Measurements from ENCODE around the gene RHEB.
A peak's percentile ranks its signal among the peaks of the same experiment; 100 is the strongest.

Gene RHEB

GRCh38 chr7:151448261-151449252 is 71.1 kb downstream of the RHEB start:
- peak; percentile 86 for DNase-seq (ENCODE audit: low spot score)

- no peak for DNase-seq (ENCODE audit: low spot score)
Measured at GRCh38 chr7:151447901-151448260, 71.8 kb downstream of the RHEB start.

DNA sequence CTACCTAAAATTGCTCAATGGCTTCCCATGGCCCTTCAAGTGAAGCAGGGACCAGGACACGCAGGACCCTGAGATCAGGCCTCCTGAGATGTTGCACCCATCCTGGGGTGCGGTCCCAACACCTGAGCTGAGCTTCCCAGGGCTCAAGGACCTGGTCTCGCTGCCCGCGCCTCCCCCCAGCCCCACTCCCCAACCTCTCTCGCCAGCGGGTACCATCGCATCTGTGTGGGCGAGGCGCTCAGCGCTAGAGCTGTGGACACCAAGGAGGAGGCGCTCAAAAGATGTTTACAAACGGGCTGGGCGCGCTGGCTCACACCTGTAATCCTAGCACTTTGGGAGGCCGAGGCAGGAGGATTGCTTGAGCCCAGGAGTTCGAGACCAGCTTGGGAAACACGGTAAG is 72.4 kb downstream of the RHEB start:
- DNase-seq (ENCODE audit: low spot score) = no peak

GRCh38 chr7:151446412-151446811 is 73.3 kb downstream of the RHEB start:
- no peak for DNase-seq (ENCODE audit: low spot score)

DNA sequence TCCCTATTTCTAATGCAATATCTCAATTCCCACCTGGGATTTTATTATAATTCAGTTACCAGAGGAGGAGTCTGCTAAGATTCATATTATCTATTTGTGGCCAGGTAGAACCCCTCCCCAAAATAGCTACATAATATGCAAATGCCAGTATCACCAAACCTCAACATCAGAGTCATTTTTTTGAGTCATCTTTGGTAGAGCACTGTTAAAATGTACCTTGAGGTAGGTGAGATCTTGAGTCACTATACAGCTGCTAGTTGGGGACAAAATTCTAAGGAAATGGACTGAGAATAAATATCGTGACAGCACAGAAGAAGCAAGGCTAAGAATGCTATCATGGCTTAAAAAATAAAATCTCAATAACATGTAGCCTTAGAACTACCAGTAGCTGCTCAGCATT is 75.1 kb downstream of the RHEB start:
- DNase-seq (ENCODE audit: low spot score) = no peak

DNA sequence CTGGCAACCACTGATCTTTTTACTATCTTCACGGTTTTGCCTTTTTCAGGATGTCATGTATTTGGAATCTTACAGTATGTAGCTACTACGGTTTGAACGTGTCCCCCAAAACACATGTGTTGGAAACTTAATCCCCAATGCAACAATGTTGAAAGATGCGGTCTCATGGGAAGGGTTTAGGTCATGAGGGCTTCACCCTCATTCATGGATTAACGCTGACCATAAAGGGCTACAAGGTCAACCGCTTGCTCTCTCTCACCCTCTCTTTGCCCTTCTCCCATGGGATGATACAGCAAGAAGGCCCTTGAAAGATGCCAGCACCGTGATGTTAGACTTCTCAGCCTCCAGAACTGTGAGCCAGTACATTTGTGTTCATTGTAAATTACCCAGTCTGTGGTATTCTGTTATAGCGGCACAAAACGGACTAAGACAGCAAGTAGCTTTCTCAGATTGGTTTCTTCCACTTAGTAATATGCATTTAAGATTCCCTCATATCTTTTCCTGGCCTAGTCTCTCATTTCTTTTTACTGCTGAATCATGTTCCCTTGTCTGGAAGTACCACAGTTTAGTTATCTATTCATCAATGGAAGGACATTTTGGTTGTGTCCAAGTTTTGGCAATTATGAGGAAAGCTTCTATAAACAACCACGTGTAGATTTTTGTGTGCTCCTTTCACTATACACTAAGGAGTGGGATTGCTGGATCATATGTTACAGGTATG is 76.8 kb downstream of the RHEB start:
- no peak for DNase-seq (ENCODE audit: low spot score)

GRCh38 chr7:151440799-151441445 is 78.8 kb downstream of the RHEB start:
- DNase-seq (ENCODE audit: low spot score) = no peak

DNA sequence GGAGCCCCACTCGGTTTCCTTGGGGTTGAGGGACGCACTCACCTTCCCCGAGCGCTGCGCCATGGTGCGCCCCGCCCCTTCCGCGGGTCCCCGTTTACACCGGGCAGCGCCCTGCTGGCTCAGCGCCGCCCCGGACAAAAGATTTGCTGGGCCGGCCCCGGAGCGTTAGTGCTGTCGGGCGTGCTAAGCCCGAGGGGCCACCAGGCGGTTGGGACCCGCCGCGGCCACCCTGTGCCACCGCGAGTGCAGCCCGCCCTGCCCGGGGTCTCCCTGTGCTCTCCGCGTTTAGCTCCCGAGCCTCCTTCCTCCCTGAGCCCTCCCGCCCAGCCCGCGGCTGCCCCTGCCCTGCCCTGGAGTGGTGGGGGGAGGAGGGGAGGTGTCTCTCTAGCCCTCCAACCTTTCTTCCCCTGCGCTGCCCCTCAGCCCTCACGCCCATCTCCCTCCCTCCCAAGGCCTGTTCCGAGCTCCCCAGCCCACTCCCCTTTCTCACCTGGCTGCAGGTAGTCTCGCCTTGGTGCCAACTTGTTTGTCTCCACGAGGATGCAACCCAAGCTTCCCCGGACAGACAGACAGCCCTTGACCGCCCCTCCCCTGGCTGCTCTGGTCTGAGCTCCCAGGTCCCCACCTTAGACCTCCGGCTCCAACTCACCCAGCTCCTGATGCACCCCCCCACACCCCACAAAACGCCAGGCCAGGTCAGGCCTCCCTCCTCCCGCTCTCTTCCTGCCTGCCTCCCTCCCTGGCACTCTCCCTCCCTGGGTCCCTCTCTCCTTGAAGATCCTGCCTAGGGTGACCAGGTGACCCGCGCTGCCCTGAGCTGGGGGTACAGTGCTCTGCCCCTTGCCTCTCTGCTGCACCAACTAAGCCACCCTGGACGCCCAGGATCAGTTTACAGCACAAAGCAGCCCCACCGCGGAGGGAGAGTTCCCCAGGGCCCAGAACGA is 79.6 kb downstream of the RHEB start, which contains the start of gene CRYGN:
Gene CRYGN, minus strand, starts transcription at position 287 of the 944 bp plus-strand sequence. Its CDS starts 224 bp downstream, at position 63.
- DNase-seq (ENCODE audit: low spot score) = peak; percentile 65

DNA sequence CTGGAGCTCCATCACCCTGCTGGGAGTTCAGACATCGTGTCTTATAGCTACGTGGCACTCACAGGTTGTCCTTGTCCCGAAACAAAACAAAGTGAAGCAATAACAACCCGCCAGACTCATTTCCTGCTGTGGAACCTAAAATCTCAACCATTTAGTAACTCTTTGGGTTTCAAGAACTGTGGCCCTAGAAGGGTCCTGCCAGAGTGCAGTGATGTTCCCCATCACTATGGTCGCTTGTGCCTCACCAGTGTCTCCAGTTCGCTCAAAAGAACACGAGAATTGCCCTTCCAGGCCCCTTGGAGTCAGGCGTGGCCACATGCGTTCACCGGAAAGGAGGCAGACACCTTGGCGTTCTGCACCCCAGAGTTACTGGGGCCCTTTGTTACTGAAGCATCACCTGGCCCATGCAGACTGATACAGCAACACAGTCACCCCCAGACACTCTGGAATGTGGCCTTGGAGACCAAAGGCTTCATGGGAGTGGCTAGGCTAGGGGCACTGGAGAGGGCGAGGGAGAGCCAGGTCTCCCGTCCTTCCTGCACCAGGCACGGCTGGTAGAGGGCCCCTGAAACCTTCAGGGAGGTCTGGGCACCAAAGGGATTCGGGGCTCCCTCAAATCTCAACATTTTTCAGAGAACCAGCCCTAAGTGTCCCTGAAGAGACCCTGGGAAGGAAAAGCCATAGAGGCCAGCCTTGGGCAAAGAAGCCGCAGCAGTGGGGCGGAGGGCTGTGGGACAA is 80.7 kb downstream of the RHEB start:
- DNase-seq (ENCODE audit: low spot score) = no peak

DNA sequence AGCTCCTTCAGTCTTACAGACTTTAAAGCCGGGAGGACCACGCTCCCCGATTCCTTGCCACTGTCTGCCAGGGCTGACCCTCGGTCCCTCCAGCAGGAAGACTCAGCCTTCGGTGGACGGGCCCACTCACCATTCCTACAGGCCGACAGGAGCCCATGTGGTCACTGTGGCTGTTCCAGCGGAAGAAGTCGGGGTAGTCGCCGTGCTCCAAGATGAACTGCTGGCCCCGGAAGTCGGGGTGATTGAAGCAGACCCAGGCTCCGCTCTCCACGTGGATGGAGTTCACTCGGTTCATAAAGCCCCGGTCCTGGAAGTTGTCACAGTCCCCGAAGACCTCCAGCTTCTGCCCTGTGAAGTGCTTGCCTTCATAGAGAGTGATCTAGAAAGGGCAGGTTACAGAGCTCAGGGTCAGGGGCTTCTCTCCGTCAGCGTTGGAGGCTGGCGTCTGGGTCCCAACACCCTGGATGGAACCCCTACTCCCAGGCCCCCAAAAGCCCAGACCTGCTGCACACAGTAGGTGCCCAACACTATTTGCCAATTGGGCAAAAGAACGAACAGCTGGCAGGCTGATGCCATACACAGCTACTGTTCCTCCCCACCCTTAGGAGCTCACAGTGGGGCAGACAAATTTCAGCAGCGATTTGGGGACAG is 81.7 kb downstream of the RHEB start:
- no peak for DNase-seq (ENCODE audit: low spot score)

DNA sequence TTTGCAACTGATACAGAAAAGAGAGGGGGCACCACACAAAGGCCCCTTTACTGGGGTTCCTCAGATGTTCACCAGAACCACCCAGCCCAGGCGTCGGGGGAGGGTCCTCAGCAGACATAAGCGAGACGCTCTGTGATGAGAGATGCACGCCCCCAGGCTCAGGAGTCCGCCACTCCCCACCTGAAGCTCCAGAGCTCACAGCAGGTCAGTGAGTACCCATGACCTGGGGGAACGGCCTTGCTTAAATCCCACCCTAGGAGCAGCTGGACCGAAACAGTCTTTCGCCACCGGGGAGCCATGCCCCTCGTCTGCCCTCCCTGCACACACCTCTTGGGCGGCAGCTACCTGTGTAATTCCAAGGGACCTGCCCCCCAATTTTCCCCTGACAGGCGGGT is 82.5 kb downstream of the RHEB start:
- no peak for DNase-seq (ENCODE audit: low spot score)

DNA sequence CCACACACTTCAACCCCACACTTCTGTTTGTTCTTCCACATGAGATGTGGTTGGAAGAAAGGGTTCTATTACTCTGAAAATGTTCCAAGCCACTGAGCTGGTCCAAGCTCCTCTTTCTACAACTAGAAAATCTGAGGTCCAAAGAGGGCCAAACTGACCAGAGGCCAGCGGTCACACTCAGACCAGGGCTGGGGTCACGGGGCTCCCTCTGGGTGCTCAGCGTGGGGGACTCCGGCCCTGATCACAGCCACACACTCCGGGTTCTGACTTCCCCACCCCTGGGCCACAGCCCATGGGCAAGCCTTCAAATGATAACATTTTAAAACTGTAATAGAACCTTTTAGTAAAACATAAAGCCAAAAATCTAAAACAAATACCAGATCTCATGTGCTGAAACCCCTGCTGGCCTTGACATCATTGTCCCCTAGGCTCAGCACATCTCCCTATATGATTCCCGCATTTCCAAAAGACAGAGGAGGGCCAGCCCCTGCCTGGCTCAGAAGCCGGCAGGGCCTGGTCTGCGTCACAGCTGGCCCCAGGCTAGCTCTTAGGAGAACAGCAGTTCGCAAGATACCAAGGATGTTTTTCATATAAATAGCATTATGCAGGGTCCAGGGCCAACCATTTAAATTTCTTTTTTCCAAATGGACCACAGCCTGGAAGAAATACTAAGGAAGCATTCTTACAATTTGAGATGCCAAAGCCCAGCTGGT is 83.1 kb downstream of the RHEB start:
- no peak for DNase-seq (ENCODE audit: low spot score)

GRCh38 chr7:151435971-151436370 is 83.7 kb downstream of the RHEB start:
- DNase-seq (ENCODE audit: low spot score) = no peak

DNA sequence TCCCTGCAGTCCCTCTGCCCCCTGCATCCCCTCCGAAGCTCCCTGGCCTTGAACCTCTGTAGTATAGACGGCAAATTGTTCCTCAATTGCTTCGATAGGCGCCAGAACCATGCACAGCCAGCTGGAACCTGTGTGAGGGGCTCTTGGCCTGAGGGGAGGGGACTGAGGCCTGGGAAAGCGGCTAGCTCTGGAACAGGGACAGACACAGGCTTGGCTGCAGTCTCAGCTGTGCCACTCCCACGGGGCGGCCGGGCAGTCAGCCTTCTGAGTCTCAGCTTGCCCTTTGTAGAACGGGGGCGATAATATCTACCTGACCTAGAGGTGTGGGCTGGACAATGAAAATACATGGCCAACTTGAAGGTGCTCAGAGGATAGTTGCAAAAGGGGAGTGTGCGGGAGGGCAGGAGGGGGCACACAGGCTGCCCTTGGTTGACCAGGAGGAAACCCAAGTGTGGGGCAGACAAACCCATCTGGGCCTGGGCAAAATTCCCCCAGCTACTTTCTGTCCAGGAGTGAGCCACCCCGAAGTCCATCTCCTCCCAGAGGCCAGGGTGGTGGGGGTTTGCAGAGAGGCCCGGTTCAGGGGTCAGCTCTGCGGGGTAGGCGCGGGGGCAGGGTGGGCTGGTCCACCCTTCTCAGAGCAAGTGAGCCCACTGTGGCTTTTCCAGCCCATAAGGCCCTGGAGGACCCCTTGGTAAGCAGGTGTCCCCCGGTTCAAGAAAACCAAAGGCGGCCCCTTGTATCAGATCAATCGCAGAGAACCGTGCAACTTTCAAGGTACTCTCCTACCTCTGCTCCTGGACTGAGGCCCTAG is 84.4 kb downstream of the RHEB start:
- no peak for DNase-seq (ENCODE audit: low spot score)

GRCh38 chr7:151434549-151434948 is 85.1 kb downstream of the RHEB start:
- no peak for DNase-seq (ENCODE audit: low spot score)

DNA sequence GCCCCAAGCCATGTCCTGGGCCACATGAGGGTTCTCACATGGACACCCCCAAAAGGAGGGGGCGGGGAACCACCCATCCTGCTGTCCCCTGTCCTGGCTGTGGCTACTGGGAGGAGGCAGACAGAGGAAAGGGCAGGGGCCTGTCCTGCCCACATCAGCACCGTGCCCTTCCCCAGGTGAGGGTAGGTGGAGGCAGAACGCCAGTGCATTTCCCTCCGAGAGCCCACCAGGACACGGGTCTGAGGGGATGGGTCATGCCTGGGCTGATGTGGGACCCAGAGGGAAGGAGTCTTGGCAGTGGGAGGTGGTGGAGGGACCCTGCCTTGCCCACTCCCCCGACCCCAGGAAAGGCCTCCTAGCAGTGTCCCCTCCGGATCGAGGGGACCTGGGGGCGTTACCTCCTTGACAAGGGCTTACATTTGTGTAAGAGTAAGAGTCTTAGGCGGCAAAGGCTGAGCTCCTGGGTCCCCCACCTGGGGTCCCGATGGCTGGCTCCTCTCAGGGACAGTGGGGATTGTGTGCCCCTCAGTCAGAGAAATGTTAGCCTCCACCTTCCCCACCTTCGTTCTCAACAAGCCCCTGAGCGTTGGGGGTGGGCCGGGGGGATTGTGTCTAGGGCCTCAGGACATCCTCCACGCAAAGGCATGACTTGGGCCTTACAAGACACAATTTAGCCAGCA is 85.8 kb downstream of the RHEB start:
- DNase-seq (ENCODE audit: low spot score) = no peak

- no peak for DNase-seq (ENCODE audit: low spot score)
Measured at GRCh38 chr7:151432658-151433521, 86.8 kb downstream of the RHEB start.
